Activated CD8-positive, alpha-beta T cell treated with anti-CD3 and anti-CD28 coated beads, Interleukin-2, amount 10 ng/mL, durations not matched to agents 7 days and 5 days (primary cell): ENCODE measurements around the gene ELMO1. TPM values are rescaled to one million over a fixed set of nuclear protein-coding genes. Genes with fewer than 3 reads are reported as not detected.

Source experiments
- ATAC-seq: fragments of 150-1000 bp; cut with Tn5 transposase; one replicate; pipeline ENCODE4 v1.10.0; 2021; ENCODE audit warnings: moderate library complexity
- CTCF ChIA-PET: fragments of 350-600 bp; sonication (Branson Sonifier 250); formaldehyde crosslinking; loops from one replicate; lab custom pipeline; 2021; ENCODE audit warnings: antibody characterized with exemption; lab: Charles Lee
- POLR2A ChIA-PET: fragments of 350-600 bp; sonication (Branson Sonifier 250); formaldehyde crosslinking; loops from one replicate; lab custom pipeline; 2021; ENCODE audit warnings: antibody characterized with exemption; lab: Charles Lee
- DNase-seq: peaks from one replicate; pipeline ENCODE4 v3.0.0-alpha.2; 2020
- H3K27ac Mint-ChIP-seq: one replicate; pipeline ENCODE4 v1.8.0; 2021; ENCODE audit warnings: mild to moderate bottlenecking, mixed read lengths
- H3K27me3 Mint-ChIP-seq: one replicate; pipeline ENCODE4 v1.8.0; 2021; ENCODE audit warnings: low read depth, mixed read lengths
- H3K36me3 Mint-ChIP-seq: one replicate; pipeline ENCODE4 v1.8.0; 2021; ENCODE audit warnings: low read depth, mixed read lengths
- H3K4me1 Mint-ChIP-seq: one replicate; pipeline ENCODE4 v1.8.0; 2021; ENCODE audit warnings: low read depth, mixed read lengths
- H3K4me3 Mint-ChIP-seq: one replicate; pipeline ENCODE4 v1.8.0; 2021; ENCODE audit warnings: mild to moderate bottlenecking, mixed read lengths
- H3K9me3 Mint-ChIP-seq: one replicate; pipeline ENCODE4 v1.8.0; 2022; ENCODE audit warnings: mixed read lengths; ENCODE audit not compliant: insufficient read depth
- total RNA-seq, 2 experiments: library from RNA; stranded (reverse); gene quantifications; one replicate each; pipeline ENCODE4 v1.2.3, GENCODE V29; 2021

ELMO1 gene
- total RNA-seq, 2 experiments from 2014 or later: 64.0 to 68.5 TPM

GRCh38 chr7:37295401-37295800, 153.3 kb downstream of the ELMO1 start:
- POLR2A ChIA-PET: interaction anchor here (1.3 kb wide), 1 partner anchor 48 kb away, joined by 3 read pairs; no protein-coding TSS in a partner anchor
- Mint-ChIP-seq H3K36me3 (peaks cover 5% of the 10 kb centered on the region), H3K4me3 (no peak overlapping the region), H3K27me3 (no peaks in the 10 kb centered on the region), H3K27ac (no peak overlapping the region), H3K4me1 (no peaks in the 10 kb centered on the region), H3K9me3 (peaks cover 5% of the 10 kb centered on the region)
- no peak for DNase-seq
- CTCF ChIA-PET: interaction anchor here (0.7 to 2.0 kb wide), 2 partner anchors 11 to 48 kb away, joined by 4 to 8 read pairs; no protein-coding TSS in a partner anchor
- no peak for ATAC-seq

GRCh38 chr7:37290731-37291130, 157.9 kb downstream of the ELMO1 start:
- ChIA-PET CTCF (interaction anchor here (0.6 to 1.1 kb wide), 2 partner anchors 27 to 158 kb away, joined by 3 read pairs; partner anchors contain the start of gene ELMO1), POLR2A (no interaction called here)
- Mint-ChIP-seq H3K27me3 (no peaks in the 10 kb centered on the region), H3K27ac (no peak overlapping the region), H3K4me3 (no peak overlapping the region), H3K36me3 (peaks cover 3% of the 10 kb centered on the region), H3K4me1 (peaks cover 10% of the 10 kb centered on the region), H3K9me3 (peaks cover 5% of the 10 kb centered on the region)
- ATAC-seq (no peak), DNase-seq (no peak)

- H3K9me3 Mint-ChIP-seq: peaks cover 5% of the 10 kb centered on the region
Observed at GRCh38 chr7:37289781-37290180, 158.9 kb downstream of the ELMO1 start.

GRCh38 chr7:37289367-37289766, 159.3 kb downstream of the ELMO1 start:
- no peak overlapping the region for H3K4me3 Mint-ChIP-seq
- peaks cover 22% of the 10 kb centered on the region for H3K4me1 Mint-ChIP-seq
- peaks cover 3% of the 10 kb centered on the region for H3K36me3 Mint-ChIP-seq
- POLR2A ChIA-PET: interaction anchor here (0.7 kb wide), 2 partner anchors 22 to 184 kb away, joined by 3 to 4 read pairs; no protein-coding TSS in a partner anchor
- no peak overlapping the region for H3K27ac Mint-ChIP-seq
- CTCF ChIA-PET: interaction anchor here (1.4 kb wide), 2 partner anchors 15 to 64 kb away, joined by 4 read pairs; no protein-coding TSS in a partner anchor
- H3K27me3 Mint-ChIP-seq: no peaks in the 10 kb centered on the region
- H3K9me3 Mint-ChIP-seq: peaks cover 5% of the 10 kb centered on the region
- ATAC-seq: no peak
- no peak for DNase-seq

More at GRCh38 chr7:37289781-37290180, 158.9 kb downstream of the ELMO1 start:
- H3K4me3 Mint-ChIP-seq: no peak overlapping the region
- H3K36me3 Mint-ChIP-seq: peaks cover 3% of the 10 kb centered on the region
- H3K27ac Mint-ChIP-seq: no peak overlapping the region
- H3K27me3 Mint-ChIP-seq: no peaks in the 10 kb centered on the region
- H3K4me1 Mint-ChIP-seq: peaks cover 19% of the 10 kb centered on the region
- ATAC-seq (no peak), DNase-seq (no peak)
- CTCF ChIA-PET: interaction anchor here (1.1 to 1.4 kb wide), 3 partner anchors 16 to 159 kb away, joined by 3 to 4 read pairs (median 4); partner anchors contain the start of gene ELMO1
- POLR2A ChIA-PET: interaction anchor here (0.7 kb wide), 1 partner anchor 185 kb away, joined by 3 read pairs; no protein-coding TSS in a partner anchor

GRCh38 chr7:37287131-37287855, 161.4 kb downstream of the ELMO1 start:
- Mint-ChIP-seq H3K4me1 (peaks cover 26% of the 10 kb centered on the region), H3K27ac (no peak overlapping the region), H3K9me3 (no peaks in the 10 kb centered on the region), H3K27me3 (no peaks in the 10 kb centered on the region), H3K4me3 (no peak overlapping the region), H3K36me3 (peaks cover 3% of the 10 kb centered on the region)
- ATAC-seq (no peak), DNase-seq (no peak)
- ChIA-PET POLR2A (no interaction called here), CTCF (interaction anchor here (0.9 to 4.9 kb wide), 3 partner anchors 66 to 207 kb away, joined by 3 to 64 read pairs (median 6); partner anchors contain the start of gene ELMO1)

- ATAC-seq (no peak), DNase-seq (no peak)
- Mint-ChIP-seq H3K36me3 (peaks cover 3% of the 10 kb centered on the region), H3K27me3 (no peaks in the 10 kb centered on the region), H3K27ac (no peak overlapping the region), H3K4me3 (no peak overlapping the region), H3K4me1 (peaks cover 26% of the 10 kb centered on the region), H3K9me3 (no peaks in the 10 kb centered on the region)
- CTCF ChIA-PET: interaction anchor here (0.6 to 4.9 kb wide), 4 partner anchors 13 to 208 kb away, joined by 3 to 64 read pairs (median 20); no protein-coding TSS in a partner anchor
- POLR2A ChIA-PET: no interaction called here
Observed at GRCh38 chr7:37286454-37286832, 162.2 kb downstream of the ELMO1 start.

GRCh38 chr7:37285706-37286453, 162.8 kb downstream of the ELMO1 start:
- DNase-seq (peak; percentile 34), ATAC-seq (peak; percentile 78)
- H3K27ac Mint-ChIP-seq: peak overlapping the region; percentile 56
- CTCF ChIA-PET: interaction anchor here (0.6 to 4.9 kb wide), 12 partner anchors 9 to 223 kb away, joined by 3 to 64 read pairs (median 8); partner anchors contain the start of gene ELMO1
- H3K4me1 Mint-ChIP-seq: peaks cover 26% of the 10 kb centered on the region
- H3K4me3 Mint-ChIP-seq: no peak overlapping the region
- POLR2A ChIA-PET: no interaction called here
- no peaks in the 10 kb centered on the region for H3K27me3 Mint-ChIP-seq
- H3K9me3 Mint-ChIP-seq: no peaks in the 10 kb centered on the region
- no peaks in the 10 kb centered on the region for H3K36me3 Mint-ChIP-seq

GRCh38 chr7:37284805-37285231, 163.8 kb downstream of the ELMO1 start:
- POLR2A ChIA-PET: no interaction called here
- DNase-seq (peak; percentile 49), ATAC-seq (no peak)
- no peaks in the 10 kb centered on the region for H3K9me3 Mint-ChIP-seq
- no peak overlapping the region for H3K4me3 Mint-ChIP-seq
- peaks cover 2% of the 10 kb centered on the region for H3K36me3 Mint-ChIP-seq
- H3K4me1 Mint-ChIP-seq: peaks cover 26% of the 10 kb centered on the region
- no peaks in the 10 kb centered on the region for H3K27me3 Mint-ChIP-seq
- CTCF ChIA-PET: interaction anchor here (0.6 to 4.9 kb wide), 25 partner anchors 10 to 837 kb away, joined by 3 to 64 read pairs (median 5); partner anchors contain the start of gene ELMO1
- H3K27ac Mint-ChIP-seq: no peak overlapping the region

- no peak for DNase-seq
- ChIA-PET POLR2A (no interaction called here), CTCF (interaction anchor here (0.6 to 4.9 kb wide), 25 partner anchors 10 to 836 kb away, joined by 3 to 64 read pairs (median 5); partner anchors contain the start of gene ELMO1)
- Mint-ChIP-seq H3K9me3 (no peaks in the 10 kb centered on the region), H3K4me1 (peaks cover 26% of the 10 kb centered on the region), H3K27me3 (no peaks in the 10 kb centered on the region), H3K4me3 (no peak overlapping the region), H3K27ac (no peak overlapping the region), H3K36me3 (peaks cover 6% of the 10 kb centered on the region)
- no peak for ATAC-seq
Observed at GRCh38 chr7:37284285-37284684, 164.4 kb downstream of the ELMO1 start.

GRCh38 chr7:37283716-37284115, 164.9 kb downstream of the ELMO1 start:
- H3K36me3 Mint-ChIP-seq: peaks cover 6% of the 10 kb centered on the region
- CTCF ChIA-PET: interaction anchor here (1.0 to 4.9 kb wide), 13 partner anchors 9 to 836 kb away, joined by 3 to 64 read pairs (median 7); partner anchors contain the start of gene ELMO1
- H3K4me3 Mint-ChIP-seq: no peak overlapping the region
- H3K4me1 Mint-ChIP-seq: peaks cover 26% of the 10 kb centered on the region
- H3K9me3 Mint-ChIP-seq: no peaks in the 10 kb centered on the region
- no peaks in the 10 kb centered on the region for H3K27me3 Mint-ChIP-seq
- no peak for DNase-seq
- no peak overlapping the region for H3K27ac Mint-ChIP-seq
- ATAC-seq: no peak
- POLR2A ChIA-PET: no interaction called here

GRCh38 chr7:37282927-37283326, 165.7 kb downstream of the ELMO1 start:
- H3K9me3 Mint-ChIP-seq: no peaks in the 10 kb centered on the region
- no peak overlapping the region for H3K27ac Mint-ChIP-seq
- H3K36me3 Mint-ChIP-seq: peaks cover 6% of the 10 kb centered on the region
- no peaks in the 10 kb centered on the region for H3K27me3 Mint-ChIP-seq
- POLR2A ChIA-PET: no interaction called here
- H3K4me1 Mint-ChIP-seq: peaks cover 26% of the 10 kb centered on the region
- no peak overlapping the region for H3K4me3 Mint-ChIP-seq
- no peak for DNase-seq
- CTCF ChIA-PET: interaction anchor here (1.1 to 3.4 kb wide), 3 partner anchors 8 to 58 kb away, joined by 4 to 35 read pairs (median 10); no protein-coding TSS in a partner anchor
- no peak for ATAC-seq
